NCI-H460 (cell line): Measurements from ENCODE around the gene CELSR2. TPM values are rescaled to one million over a fixed set of nuclear protein-coding genes. Genes with fewer than 3 reads are reported as not detected.

ENCODE experiments used
- DNase-seq: peaks from one replicate; pipeline ENCODE4 v3.0.0-alpha.2; 2016; ENCODE audit warnings: low read depth; ENCODE audit errors: extremely low read depth
- total RNA-seq: library from RNA; depleted of rRNA; stranded (reverse); fragments of >200 nt; shearing (Covaris generic); gene quantifications from 2 replicates; pipeline ENCODE4 v1.2.3, GENCODE V29; 2014

Gene CELSR2
- total RNA-seq, 1 experiment from 2014 or later = 2.7 TPM

DNA sequence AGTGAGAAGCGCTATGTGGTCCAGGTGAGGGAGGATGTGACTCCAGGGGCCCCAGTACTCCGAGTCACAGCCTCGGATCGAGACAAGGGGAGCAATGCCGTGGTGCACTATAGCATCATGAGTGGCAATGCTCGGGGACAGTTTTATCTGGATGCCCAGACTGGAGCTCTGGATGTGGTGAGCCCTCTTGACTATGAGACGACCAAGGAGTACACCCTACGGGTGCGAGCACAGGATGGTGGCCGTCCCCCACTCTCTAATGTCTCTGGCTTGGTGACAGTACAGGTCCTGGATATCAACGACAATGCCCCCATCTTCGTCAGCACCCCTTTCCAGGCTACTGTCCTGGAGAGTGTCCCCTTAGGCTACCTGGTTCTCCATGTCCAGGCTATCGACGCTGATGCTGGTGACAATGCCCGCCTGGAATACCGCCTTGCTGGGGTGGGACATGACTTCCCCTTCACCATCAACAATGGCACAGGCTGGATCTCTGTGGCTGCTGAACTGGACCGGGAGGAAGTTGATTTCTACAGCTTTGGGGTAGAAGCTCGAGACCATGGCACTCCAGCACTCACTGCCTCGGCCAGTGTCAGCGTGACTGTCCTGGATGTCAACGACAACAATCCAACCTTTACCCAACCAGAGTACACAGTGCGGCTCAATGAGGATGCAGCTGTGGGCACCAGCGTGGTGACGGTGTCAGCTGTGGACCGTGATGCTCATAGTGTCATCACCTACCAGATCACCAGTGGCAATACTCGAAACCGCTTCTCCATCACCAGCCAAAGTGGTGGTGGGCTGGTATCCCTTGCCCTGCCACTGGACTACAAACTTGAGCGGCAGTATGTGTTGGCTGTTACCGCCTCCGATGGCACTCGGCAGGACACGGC, 2.2 kb downstream of the CELSR2 start:
- DNase-seq = no peak

DNA sequence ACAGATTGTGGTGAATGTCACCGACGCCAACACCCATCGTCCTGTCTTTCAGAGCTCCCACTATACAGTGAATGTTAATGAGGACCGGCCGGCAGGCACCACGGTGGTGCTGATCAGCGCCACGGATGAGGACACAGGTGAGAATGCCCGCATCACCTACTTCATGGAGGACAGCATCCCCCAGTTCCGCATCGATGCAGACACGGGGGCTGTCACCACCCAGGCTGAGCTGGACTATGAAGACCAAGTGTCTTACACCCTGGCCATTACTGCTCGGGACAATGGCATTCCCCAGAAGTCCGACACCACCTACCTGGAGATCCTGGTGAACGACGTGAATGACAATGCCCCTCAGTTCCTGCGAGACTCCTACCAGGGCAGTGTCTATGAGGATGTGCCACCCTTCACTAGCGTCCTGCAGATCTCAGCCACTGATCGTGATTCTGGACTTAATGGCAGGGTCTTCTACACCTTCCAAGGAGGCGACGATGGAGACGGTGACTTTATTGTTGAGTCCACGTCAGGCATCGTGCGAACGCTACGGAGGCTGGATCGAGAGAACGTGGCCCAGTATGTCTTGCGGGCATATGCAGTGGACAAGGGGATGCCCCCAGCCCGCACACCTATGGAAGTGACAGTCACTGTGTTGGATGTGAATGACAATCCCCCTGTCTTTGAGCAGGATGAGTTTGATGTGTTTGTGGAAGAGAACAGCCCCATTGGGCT, 3.0 kb downstream of the CELSR2 start:
- no peak for DNase-seq

DNA sequence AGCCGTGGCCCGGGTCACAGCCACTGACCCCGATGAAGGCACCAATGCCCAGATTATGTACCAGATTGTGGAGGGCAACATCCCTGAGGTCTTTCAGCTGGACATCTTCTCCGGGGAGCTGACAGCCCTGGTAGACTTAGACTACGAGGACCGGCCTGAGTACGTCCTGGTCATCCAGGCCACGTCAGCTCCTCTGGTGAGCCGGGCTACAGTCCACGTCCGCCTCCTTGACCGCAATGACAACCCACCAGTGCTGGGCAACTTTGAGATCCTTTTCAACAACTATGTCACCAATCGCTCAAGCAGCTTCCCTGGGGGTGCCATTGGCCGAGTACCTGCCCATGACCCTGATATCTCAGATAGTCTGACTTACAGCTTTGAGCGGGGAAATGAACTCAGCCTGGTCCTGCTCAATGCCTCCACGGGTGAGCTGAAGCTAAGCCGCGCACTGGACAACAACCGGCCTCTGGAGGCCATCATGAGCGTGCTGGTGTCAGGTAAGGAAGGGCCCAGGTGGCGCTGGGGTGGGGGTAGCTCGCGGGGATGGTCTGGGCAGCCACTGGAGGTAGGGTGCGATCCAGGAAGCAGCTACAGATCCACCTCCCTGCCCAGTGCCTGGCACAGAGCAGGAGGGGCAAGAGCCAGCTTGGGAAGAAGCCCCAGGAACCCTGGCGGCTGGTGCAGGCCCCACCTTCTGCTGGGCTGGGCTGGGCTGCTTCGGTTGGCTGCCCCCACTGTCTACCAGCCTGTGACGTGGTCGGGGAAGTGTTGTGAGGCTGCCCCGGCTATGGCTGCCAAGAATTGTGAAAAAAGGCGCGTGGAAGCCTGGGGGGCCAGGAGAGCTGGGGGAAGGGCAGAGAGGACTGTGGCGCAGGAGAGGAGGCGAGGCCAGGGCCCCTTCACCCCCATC, 3.8 kb downstream of the CELSR2 start:
- no peak for DNase-seq

DNA sequence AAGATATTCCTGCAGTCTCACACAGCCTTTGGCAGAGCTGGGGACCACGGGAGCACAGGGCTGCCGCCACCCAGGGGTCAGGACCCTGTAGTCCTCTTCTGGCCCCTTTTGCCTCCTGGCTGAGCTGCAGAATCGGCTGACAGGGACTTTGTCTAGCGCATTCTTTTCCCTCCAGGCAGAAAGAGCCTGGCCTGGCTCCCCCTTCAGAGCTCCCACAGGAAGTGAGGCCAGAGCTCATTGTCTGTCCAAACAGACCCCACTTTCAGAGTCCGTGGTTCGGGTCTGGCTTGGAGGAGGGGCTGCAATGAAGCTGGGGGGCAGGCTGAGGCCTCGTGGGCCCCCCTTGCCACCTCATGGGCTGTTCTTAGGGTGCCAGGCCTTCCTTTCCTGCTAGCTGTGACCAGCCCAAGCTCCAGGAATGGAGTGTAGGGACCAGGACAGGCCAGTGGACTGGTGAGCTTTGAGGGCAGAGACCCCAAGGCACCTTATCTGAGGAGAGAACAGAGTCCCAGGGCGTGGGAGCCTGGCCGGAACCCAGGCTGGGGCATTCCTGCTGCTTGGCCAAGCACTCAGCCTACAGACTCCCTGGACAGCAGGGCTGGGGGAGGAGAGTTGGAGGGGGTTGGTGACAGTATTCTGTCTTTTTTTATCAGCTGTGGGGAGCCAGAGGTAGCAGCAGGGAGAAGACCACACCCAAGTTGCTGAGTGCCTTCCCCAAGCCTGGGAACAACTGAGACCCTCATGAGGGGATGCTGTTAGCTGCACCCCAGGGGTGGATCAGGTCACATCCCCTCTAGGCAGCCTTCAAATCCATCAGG, 4.7 kb downstream of the CELSR2 start:
- DNase-seq = no peak

DNA sequence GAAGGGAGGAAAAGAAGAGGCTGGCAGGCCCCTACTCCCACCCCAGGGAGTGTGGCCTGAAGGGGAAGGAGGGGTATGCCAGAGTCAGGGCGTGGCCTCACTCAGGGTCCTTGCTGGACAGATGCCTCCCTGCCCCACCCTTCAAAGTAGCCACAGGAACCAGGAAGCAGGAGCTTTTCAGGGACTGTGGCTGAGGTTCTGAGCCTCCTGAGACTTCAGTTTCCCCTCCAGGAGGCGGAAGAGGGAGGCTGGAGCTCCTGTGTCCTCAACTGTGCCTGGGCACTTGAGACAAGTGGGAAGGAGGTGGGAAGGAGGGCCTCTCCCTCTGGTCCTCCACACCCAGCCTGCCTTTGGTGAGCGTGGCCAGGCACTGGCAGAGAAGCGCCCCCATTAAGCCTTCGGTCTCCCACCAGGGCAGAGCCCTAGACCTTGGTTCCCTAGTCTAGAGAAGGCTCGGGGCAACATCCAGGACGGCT, 5.3 kb downstream of the CELSR2 start:
- DNase-seq = no peak

DNA sequence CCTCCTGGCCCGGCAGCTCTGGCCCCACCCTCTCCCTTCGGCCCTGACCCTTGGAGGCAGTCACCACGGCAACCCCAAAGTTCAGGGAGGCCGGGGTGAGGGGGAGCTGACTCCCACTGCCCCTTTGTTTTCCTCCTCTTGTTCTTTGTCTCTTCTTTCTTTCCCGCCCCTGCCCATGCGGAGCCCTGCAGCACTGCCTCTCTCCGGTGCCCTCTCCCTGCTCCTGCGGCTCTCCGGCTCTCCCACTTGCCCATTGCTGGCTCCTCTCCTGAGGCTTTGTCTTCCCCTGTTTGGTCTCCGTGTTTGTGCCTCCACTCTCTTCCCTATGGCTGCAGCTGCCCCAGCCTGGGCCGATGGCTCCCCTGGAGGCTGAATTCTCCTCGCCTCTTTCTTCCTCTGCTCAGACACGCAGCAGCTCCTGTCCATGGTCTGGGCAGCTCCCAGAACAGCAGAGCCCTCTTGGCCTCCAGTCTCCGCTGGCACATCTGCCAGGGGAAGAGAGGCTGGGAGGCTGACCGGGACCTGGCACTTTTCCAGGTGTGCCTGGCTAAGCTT, 5.8 kb downstream of the CELSR2 start:
- no peak for DNase-seq

DNA sequence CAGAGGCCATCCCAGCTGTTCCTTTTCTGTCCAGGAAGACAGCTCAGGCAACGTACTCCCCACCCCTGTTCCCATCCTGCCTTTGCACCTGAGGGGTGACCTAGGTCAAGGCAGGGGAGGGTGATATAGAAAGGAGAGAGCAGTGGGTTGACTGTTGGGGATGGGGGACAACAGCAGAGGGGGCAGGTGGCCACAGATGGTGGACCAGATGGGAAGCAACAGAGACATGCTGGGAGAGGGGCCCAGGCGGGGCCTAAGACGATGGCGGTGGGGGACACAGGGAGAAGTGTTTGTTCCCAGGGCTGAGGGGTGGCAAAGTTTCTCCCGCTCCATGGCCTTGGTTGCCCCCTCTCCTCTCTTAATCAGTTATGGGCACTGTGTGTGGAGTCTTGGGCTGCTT, 6.3 kb downstream of the CELSR2 start:
- DNase-seq = no peak

DNA sequence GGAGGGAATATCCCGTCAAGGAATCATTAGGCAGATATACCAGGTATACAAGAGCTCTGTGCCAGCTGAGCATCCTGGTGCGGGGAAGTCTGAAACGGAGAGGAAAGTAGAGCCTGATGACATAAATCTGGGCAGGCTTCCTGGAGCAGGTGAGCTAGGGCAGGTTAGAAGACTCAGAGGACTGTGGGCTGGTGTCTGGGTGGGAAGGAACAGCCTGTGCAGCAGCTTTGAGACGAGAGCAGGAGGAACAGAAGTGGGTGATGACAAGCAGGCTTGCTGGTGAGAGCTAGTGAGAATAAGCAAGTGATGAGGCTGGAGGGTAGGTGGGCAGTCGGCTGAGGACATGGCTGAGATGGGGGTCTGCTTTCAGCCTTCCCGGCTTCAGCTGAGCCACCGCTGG, 6.7 kb downstream of the CELSR2 start:
- DNase-seq = no peak

DNA sequence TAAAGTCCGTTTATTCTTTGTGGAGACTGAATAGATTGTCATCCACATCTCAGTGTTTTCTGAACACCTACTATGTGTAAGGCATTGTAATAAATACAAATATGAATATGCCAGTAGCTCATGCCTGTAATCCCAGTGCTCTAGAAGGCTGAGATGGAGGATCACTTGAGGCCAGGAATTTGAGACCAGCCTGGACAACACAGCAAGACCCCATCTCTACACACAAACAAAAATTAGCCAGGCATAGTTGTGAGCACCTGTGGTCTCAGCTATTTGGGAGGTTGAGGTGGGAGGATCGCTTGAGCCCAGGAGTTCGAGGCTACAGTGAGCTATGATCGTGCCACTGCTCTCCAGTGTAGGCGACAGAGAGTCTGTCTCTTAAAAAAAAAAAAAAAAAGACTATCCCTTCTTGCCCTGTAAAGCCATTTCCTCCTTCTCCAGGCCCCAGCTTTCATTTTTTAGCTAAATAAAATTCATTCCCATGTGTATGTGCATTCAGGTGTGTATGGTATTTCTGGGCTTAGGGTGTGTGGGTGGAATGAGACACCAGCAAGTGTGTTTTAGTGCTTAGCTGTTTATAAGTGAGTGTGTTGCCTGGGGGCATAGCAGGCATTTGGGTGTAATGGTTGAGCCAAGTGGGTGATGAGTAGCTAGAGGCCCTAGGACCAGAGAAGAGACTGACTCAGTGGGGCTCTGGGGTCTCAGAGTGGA, 7.8 kb downstream of the CELSR2 start:
- no peak for DNase-seq

DNA sequence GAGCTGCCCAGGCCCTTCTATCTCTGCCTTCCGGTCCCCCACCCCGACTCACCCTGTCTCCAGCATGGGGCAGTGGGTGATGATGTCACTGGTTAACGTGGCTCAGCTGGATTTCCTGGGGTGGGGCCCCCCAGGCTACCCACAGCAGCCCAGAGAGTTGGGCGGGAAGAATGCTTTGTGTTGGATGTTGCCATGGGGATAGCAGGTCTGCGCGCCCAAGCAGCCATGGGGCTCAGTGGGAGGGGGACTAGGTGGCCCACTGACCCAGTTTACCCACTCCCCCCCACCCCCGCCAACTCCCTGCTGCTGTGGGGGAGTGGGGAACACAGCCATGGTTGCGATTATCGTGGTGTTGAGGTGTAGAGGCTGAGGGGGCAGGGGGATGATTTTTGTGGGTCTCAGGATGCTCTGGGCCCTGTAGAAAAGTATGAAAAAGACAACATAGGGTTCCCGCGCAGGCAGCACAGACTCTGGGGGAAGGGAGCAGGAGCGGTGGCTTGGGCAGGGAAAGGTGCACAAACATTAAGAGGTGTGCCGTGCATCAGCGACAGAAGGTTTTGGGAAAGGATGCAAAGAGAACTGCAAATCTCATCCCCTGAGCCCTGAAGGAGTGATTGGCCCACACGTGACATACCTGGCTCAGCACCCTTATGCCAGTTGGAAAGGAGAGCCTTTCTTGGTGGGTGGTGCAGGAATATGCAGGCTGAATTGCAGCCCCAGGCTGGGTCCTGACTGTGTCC, 8.5 kb downstream of the CELSR2 start:
- DNase-seq = no peak

DNA sequence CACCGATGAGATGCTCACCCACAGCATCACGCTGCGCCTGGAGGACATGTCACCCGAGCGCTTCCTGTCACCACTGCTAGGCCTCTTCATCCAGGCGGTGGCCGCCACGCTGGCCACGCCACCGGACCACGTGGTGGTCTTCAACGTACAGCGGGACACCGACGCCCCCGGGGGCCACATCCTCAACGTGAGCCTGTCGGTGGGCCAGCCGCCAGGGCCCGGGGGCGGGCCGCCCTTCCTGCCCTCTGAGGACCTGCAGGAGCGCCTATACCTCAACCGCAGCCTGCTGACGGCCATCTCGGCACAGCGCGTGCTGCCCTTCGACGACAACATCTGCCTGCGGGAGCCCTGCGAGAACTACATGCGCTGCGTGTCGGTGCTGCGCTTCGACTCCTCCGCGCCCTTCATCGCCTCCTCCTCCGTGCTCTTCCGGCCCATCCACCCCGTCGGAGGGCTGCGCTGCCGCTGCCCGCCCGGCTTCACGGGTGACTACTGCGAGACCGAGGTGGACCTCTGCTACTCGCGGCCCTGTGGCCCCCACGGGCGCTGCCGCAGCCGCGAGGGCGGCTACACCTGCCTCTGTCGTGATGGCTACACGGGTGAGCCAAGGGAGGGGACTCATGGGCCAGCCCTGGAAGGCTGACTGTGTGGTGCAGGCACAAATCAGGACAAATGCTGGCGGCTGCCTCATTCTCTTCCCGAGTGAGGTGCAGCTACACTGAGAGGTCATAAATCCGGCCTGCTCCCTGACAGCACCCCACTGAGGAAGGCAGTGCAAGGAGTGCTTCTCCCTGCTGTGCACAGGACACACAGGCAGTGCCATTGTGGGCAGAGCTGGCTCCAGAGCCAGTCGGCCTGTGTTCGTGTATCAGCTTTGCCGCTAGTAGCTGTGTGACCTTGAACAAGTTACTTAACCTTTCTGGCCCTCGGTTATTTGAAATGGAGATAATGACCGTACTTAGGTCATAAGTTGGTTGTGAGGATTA, 9.4 kb downstream of the CELSR2 start:
- no peak for DNase-seq

DNA sequence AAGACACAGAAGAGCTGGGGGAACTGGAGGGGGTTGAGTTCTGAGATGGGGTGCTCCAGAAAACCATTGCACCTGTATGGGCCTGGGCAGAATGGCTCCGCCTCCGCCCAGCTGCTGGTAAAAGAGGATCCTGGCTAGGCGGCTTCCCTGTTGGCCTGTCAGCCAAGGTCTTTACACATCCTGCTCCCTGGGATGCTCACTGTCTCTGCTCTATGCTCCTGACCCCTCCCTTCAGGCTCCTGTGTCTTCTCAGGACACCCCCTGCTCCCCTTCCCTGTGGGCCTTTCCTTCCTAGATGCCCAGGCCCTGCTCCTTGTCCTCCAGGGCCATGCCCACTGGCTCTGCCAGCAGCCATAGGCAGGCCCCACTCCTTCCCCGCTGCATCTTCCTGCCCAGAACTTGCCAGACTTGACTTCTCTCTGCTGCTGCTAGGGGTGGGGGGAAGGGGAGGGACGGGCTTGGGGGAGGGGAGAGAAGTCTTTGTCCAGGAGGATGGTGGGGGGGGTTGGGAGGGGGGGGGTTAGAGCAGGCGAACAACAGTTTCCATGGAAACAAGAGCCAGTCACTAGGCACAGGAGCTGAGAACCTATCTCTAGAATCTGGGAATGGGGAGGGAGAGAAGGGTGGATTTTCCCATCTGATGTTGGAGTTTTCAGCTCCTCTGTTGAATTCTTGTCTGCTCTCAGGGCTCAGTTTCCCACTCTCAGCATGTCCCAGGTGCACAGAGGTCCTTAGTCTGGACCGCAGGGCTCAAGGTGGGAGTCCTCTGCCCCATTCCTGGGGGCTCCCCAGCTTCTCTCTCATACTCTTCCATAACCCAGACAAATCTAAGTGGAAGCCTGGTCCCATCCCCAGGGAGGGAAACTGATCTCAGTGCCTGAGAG, 10.6 kb downstream of the CELSR2 start:
- no peak for DNase-seq

DNA sequence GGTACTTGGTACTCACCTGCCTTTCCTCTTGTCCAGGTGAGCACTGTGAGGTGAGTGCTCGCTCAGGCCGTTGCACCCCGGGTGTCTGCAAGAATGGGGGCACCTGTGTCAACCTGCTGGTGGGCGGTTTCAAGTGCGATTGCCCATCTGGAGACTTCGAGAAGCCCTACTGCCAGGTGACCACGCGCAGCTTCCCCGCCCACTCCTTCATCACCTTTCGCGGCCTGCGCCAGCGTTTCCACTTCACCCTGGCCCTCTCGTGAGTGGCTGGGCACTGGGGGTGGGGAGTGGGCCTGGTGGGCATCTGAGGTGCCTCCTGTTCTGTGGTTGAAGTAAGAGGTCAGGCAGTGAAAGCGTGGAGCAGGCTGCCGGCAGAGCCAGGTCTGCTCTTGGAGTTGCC, 11.7 kb downstream of the CELSR2 start:
- no peak for DNase-seq

DNA sequence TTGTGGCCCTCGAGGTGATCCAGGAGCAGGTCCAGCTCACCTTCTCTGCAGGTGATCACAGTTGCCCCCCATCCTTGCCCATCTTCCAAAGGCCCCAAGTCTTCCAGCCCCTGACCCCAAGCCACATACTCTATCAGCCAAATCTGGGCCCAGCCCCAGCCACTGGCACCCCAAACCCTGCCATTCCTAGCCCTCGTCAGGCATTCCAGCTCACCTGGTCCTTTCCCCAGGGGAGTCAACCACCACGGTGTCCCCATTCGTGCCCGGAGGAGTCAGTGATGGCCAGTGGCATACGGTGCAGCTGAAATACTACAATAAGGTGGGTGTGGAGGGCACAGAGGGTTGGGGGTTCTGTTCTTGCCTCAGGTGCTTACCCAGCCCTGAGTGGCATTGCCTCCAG, 12.2 kb downstream of the CELSR2 start:
- DNase-seq = no peak

DNA sequence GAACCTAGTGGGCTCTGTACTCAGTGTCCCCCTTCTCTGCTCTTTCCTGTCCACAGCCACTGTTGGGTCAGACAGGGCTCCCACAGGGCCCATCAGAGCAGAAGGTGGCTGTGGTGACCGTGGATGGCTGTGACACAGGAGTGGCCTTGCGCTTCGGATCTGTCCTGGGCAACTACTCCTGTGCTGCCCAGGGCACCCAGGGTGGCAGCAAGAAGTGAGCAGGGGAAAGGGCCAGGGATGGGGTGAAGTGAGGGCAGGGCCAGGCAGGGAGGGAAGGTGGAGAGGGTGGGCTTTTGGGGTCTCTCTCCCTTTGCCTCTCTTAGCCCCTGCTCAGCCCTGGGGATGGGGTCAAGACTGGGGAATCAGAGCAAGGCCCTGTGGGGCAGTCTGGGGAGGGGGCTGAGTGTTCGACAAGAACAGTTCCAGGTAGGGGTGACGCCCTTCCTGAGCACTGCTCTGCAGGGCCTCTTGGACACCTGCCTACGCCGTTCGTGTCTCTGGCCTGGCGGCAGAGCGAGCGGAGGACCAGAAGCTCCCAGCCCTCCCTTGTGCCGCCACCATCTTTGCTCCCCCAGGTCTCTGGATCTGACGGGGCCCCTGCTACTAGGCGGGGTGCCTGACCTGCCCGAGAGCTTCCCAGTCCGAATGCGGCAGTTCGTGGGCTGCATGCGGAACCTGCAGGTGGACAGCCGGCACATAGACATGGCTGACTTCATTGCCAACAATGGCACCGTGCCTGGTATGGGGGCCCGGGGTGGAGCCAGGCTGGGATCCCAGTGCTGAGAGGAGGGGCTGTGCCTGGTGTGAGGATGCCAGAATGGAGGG, 13.1 kb downstream of the CELSR2 start:
- no peak for DNase-seq
